ENCODE data around the gene RXRB. TPM values are rescaled to one million over a fixed set of nuclear protein-coding genes. Genes with fewer than 3 reads are reported as not detected.

RXRB gene
- total and polyA plus RNA-seq, 2 of the 13 experiments (the other 11 are each of a cell fraction or from before 2014, with no cell fraction given): 26.7 to 55.7 TPM

- 42% methylated on average over 8 of the region's 9 CpGs for WGBS (ENCODE audit: low lambda C conversion rate)
- H4K20me1 ChIP-seq (ENCODE audit: insufficient read depth, low read length): no peaks in the 10 kb centered on the region
- FAIRE-seq (no peak), DNase-seq (ENCODE audit: low spot score) (no peak), ATAC-seq (peak; percentile 29)
- in situ Hi-C loops (cut with HindIII; ENCODE audit: extremely low pct_ligation_motif_present, low pct_unique_long_range_greater_than_20kb): no loop called here
- no peaks in the 10 kb centered on the region for H3K36me3 ChIP-seq (replicated peaks in 1 of 2; ENCODE audit: control insufficient read depth in 1 of 2, insufficient read depth in 2 of 2, low read length in 2 of 2)
- ChIA-PET POLR2A (no interaction called here), CTCF (ENCODE audit: low intra/inter-chr PET ratio, low total read pairs) (no interaction called here)
- peaks cover 9 to 52% of the 10 kb centered on the region in 2 experiments; a peak in 4 of 5 replicates for H3K27me3 ChIP-seq (ENCODE audit: control insufficient read depth in 1 of 2, insufficient read depth in 2 of 2, low read length in 2 of 2)
- H3K27ac ChIP-seq (ENCODE audit: extremely low read length, insufficient read depth, low read length): no peak overlapping the region
- no peak overlapping the region for H3K4me2 ChIP-seq (ENCODE audit: low read depth, low read length)
- H2AFZ ChIP-seq (ENCODE audit: low read length): no peak overlapping the region
- no peak overlapping the region for H3K4me3 ChIP-seq (replicated peaks in 1 of 3; ENCODE audit: insufficient read depth in 1 of 3, low read depth in 2 of 3, low read length in 3 of 3)
- H3K4me1 ChIP-seq (ENCODE audit: insufficient read depth, low read length): peaks cover 20% of the 10 kb centered on the region
- no peak overlapping the region for H3K9ac ChIP-seq (ENCODE audit: insufficient read depth, low read depth, low read length)
- TF ChIP-seq, protein P1, sequence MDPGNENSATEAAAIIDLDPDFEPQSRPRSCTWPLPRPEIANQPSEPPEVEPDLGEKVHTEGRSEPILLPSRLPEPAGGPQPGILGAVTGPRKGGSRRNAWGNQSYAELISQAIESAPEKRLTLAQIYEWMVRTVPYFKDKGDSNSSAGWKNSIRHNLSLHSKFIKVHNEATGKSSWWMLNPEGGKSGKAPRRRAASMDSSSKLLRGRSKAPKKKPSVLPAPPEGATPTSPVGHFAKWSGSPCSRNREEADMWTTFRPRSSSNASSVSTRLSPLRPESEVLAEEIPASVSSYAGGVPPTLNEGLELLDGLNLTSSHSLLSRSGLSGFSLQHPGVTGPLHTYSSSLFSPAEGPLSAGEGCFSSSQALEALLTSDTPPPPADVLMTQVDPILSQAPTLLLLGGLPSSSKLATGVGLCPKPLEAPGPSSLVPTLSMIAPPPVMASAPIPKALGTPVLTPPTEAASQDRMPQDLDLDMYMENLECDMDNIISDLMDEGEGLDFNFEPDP (CRISPR knock-in tag; conservative IDR thresholded peaks at IDR 0.05): 0 out of 2 replicates have a peak, but pooled peaks have one; percentile 19
- TF ChIP-seq TARDBP (CRISPR knock-in tag; IDR thresholded peaks at IDR 0.05): no peak
- no peaks in the 10 kb centered on the region for H3K79me2 ChIP-seq (ENCODE audit: insufficient read depth, low read length)
- no TSS peak for BruUV-seq (replicated peaks)
- no peaks in the 10 kb centered on the region for H3K9me3 ChIP-seq (ENCODE audit: low read length)
- intact Hi-C loops (cut with micrococcal nuclease; ENCODE audit: unreplicated experiment): no loop called here
These were observed 15.0 kb upstream of the RXRB start for GRCh38 chr6:33215271-33216116.

- DNase-seq (ENCODE audit: low spot score): no peak
- Histone ChIP-seq H3K4me1 (ENCODE audit: insufficient read depth, low read length) (peaks cover 28% of the 10 kb centered on the region), H3K27me3 (ENCODE audit: control insufficient read depth in 1 of 2, insufficient read depth in 2 of 2, low read length in 2 of 2) (peaks cover 9 to 51% of the 10 kb centered on the region in 2 experiments; a peak in 4 of 5 replicates), H3K79me2 (ENCODE audit: insufficient read depth, low read length) (no peaks in the 10 kb centered on the region), H2AFZ (ENCODE audit: low read length) (no peak overlapping the region), H3K9me3 (ENCODE audit: low read length) (no peaks in the 10 kb centered on the region), H3K9ac (ENCODE audit: insufficient read depth, low read depth, low read length) (peak overlapping the region; percentile 50; the same call in 1 of the 2 replicates), H4K20me1 (ENCODE audit: insufficient read depth, low read length) (no peaks in the 10 kb centered on the region), H3K36me3 (replicated peaks in 1 of 2; ENCODE audit: control insufficient read depth in 1 of 2, insufficient read depth in 2 of 2, low read length in 2 of 2) (peaks cover 2 to 9% of the 10 kb centered on the region in 2 experiments; a peak in 4 of 5 replicates), H3K4me3 (replicated peaks in 1 of 3; ENCODE audit: insufficient read depth in 1 of 3, low read depth in 2 of 3, low read length in 3 of 3) (peak overlapping the region; percentile 36 to 66 (median 50); a peak in 4 of 6 replicates), H3K27ac (ENCODE audit: extremely low read length, insufficient read depth, low read length) (no peak overlapping the region), H3K4me2 (ENCODE audit: low read depth, low read length) (peak overlapping the region; percentile 82)
- peak; percentile 9 for ATAC-seq
- intact Hi-C loops (cut with micrococcal nuclease; ENCODE audit: unreplicated experiment) (no loop called here), in situ Hi-C loops (cut with HindIII; ENCODE audit: extremely low pct_ligation_motif_present, low pct_unique_long_range_greater_than_20kb) (no loop called here)
- no peak for FAIRE-seq
- ChIA-PET CTCF (ENCODE audit: low intra/inter-chr PET ratio, low total read pairs) (interaction anchor here (1.2 kb wide), 1 partner anchor 16 kb away, joined by 3 read pairs; no protein-coding TSS in a partner anchor), POLR2A (no interaction called here)
- WGBS (ENCODE audit: low lambda C conversion rate): 18% methylated on average over 9 of the region's 9 CpGs
- no TSS peak for BruUV-seq (replicated peaks)
- 0 out of 2 replicates have a peak, but pooled peaks have one; percentile 2 for TF ChIP-seq PHF8 (CRISPR knock-in tag; IDR thresholded peaks at IDR 0.05)
- 0 out of 2 replicates have a peak, but pooled peaks have one; percentile 6 for TF ChIP-seq ZNF780A (CRISPR knock-in tag; IDR thresholded peaks at IDR 0.05)
- no peak for TF ChIP-seq ZBTB39 (CRISPR knock-in tag; IDR thresholded peaks at IDR 0.05)
- no peak for TF ChIP-seq CHCHD3 (CRISPR knock-in tag; IDR thresholded peaks at IDR 0.05)
These were observed 13.5 kb upstream of the RXRB start for GRCh38 chr6:33213989-33214335.
